GM18502 (cell line): ENCODE measurements around the gene ATG7.
"Not testable (repeated sequence)": the region's sequence is repeated elsewhere in the genome, so short reads cannot be mapped to it uniquely, and the experiment has no call there.

Experiments used
- ATAC-seq: cut with Tn5 transposase; IDR thresholded peaks from one replicate; pipeline ENCODE4 v1.9.1; 2021; ENCODE audit warnings: mild to moderate bottlenecking; ENCODE audit not compliant: unreplicated experiment, poor library complexity

The ATG7 gene

GRCh38 chr3:11411956-11412355 is 139.8 kb downstream of the ATG7 start:
- no peak for ATAC-seq

GRCh38 chr3:11413071-11413470 is 140.9 kb downstream of the ATG7 start:
- no peak for ATAC-seq

GRCh38 chr3:11415099-11415498 is 142.9 kb downstream of the ATG7 start:
- no peak for ATAC-seq

GRCh38 chr3:11420066-11420465 is 147.9 kb downstream of the ATG7 start:
- no peak for ATAC-seq

- ATAC-seq = no peak
These were observed 150.1 kb downstream of the ATG7 start for GRCh38 chr3:11422291-11422690.

GRCh38 chr3:11423868-11424267 is 151.7 kb downstream of the ATG7 start:
- no peak for ATAC-seq

DNA sequence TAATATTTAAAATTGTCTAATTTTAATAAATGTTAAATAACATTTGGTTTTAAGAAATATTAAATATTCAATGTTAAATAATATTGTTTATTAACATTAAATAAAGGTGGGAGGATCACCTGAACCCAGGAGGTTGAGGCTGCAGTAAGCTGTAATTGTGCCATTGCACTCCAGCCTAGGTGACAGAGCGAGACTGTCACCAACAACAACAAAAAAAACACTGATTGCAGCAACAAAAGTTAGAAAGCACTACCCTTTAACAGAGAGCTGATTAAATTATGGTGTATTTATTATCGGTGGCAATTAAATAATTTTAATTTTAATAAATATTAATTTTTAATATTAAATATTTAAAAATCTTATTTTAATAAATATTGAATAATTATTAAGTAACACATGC is 152.1 kb downstream of the ATG7 start:
- no peak for ATAC-seq

DNA sequence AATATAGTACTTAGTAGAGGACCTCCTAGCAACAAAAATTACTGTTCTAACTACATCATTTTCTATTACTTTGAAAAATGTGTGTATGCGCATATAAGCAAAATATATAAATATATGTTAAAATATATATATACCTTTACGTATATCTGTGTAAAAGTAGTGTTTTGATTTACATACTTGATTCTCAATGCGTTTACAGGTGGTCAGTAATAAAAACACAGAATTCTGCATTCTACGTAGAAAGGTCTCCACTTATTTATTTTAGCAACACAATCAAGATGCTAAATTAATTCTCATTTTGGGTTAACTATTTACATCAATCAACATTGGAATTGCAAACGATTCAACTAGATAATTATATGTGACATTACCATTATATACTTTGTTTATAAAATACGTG is 158.0 kb downstream of the ATG7 start:
- ATAC-seq = no peak

- ATAC-seq = no peak
These were observed 158.4 kb downstream of the ATG7 start for GRCh38 chr3:11430624-11431023.

GRCh38 chr3:11431319-11431718 is 159.1 kb downstream of the ATG7 start:
- ATAC-seq = no peak

DNA sequence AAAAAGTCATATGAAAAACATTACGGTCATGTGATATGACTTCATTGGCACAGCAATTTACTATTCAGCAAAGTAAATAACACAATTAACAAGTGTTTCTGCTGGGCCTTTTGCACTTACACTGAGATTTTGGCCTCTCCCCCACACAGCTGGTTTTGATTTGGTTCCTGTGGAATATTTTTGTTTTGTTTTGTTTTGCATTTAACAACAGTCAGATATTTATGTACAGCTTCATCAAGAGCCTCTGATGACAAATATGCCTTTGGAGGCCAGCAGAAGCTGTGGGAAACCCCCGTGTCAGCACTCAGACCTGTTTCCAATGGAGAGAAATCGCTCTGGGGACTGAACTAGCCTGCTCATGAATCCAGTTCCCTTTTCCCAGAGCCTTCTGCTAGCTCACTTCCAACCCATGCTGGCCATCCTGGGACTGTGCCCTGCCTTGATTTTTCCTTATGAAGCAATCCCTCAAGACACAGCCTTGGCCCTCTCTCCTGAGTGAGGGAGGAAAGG is 161.9 kb downstream of the ATG7 start:
- no peak for ATAC-seq

DNA sequence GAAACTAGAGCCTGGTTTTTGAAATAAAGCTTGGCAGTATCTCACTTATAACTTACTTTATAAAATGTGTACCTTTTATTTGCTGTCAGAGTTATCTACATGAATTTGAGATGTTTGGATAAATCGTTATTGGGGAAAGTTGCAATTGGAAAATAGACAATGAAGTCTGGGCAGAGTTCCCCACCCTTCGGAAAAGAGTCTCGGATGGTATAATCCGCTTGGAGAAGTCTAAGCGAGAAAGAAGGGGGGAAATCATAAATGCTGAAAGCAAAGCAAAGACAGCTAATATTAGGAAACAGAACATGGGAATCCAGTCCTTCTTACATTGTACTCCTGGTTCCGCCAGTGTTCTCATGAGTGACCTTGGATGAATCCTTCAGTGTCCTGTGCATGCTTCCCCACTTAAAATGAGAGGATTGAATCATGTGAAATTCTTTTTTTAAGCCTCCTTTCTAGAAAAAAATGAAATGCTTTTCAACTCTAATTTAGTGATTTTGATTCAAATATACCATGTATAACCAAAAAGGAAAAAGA is 162.4 kb downstream of the ATG7 start:
- no peak for ATAC-seq

DNA sequence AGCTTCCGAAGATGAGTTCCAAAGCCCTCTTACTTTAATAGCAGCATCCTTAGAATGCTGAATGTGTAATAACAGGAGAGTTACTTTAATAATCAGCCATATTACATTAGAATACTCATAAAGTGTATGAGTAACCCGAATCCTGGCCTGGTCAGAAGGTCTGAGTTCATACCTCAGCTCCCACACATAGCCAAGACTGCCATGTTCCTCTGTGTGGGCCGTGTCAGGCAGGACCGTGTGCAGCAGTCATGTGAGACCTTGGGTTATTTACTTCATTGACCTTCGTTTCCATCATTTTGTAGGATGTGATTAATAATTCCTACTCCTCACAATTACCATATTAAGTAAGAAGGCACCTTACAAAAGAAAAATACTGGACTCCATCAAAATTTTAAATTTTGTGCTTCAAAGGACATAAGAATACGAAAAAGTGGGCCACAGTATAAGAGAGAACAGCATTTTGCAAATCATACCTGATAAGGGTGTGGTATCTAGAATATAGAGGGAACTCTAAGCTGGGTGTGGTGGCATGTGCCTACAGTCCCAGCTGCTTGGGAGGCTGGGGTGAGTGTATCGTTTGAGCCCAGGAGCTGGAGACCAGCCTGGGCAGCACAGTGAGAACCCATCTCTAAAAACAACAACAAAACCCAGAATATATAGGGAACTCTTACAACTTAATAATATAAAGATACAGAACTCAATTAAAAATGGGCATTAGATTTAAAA is 163.4 kb downstream of the ATG7 start:
- ATAC-seq = no peak

GRCh38 chr3:11436775-11437174 is 164.6 kb downstream of the ATG7 start:
- no peak for ATAC-seq

- ATAC-seq = no peak
These were observed 165.3 kb downstream of the ATG7 start for GRCh38 chr3:11437506-11437905.

GRCh38 chr3:11438646-11439045 is 166.4 kb downstream of the ATG7 start:
- no peak for ATAC-seq

DNA sequence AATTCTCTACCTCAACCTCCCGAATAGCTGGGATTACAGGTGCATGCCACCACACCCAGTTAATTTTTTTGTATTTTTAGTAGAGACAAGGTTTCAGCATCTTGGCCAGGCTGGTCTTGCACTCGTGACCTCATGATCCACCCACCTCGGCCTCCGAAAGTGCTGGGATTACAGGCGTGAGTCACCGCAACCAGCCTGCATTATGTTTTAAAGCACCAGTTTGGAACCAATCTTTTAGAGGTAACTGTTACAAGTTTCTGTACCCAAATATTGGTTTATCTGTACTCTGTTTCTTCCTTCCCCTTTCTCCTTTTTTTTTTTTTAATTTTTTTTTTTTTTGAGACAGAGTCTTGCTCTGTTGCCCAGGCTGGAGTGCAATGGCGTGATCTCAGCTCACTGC is 169.1 kb downstream of the ATG7 start:
- ATAC-seq = not testable (repeated sequence)

GRCh38 chr3:11444404-11444803 is 172.2 kb downstream of the ATG7 start:
- no peak for ATAC-seq

GRCh38 chr3:11445193-11445592 is 173.0 kb downstream of the ATG7 start:
- not testable (repeated sequence) for ATAC-seq

- no peak for ATAC-seq
These were observed 173.7 kb downstream of the ATG7 start for GRCh38 chr3:11445883-11446282.

GRCh38 chr3:11447584-11448200 is 175.5 kb downstream of the ATG7 start:
- ATAC-seq = no peak

GRCh38 chr3:11450015-11450414 is 177.8 kb downstream of the ATG7 start:
- no peak for ATAC-seq
